Keratinocyte (primary cell): Measurements from ENCODE around the gene ULK3. TPM values are rescaled to one million over a fixed set of nuclear protein-coding genes. Genes with fewer than 3 reads are reported as not detected.

Experiments used
- DNase-seq: peaks from one replicate; pipeline ENCODE4 v3.0.0-alpha.2; 2011; ENCODE audit warnings: low read depth, missing footprints, low spot score
- FAIRE-seq: peaks from 2 replicates; lab custom pipeline; 2011; peaks lifted over from hg19 to GRCh38; lab: Jason Lieb, UNC
- H2AFZ ChIP-seq: 2 replicates; pipeline ENCODE4 v1.6.0; 2012; ENCODE audit warnings: low read length, control low read depth, inconsistent platforms; ENCODE audit not compliant: control insufficient read depth
- H3K27ac ChIP-seq: 2 replicates; pipeline ENCODE4 v1.5.1; 2011; ENCODE audit warnings: low read length; ENCODE audit not compliant: control insufficient read depth, insufficient read depth
- H3K27me3 ChIP-seq: 3 replicates; pipeline ENCODE4 v1.6.0; 2011; ENCODE audit warnings: low read length; ENCODE audit not compliant: control insufficient read depth, insufficient read depth; ENCODE audit errors: extremely low read depth
- H3K36me3 ChIP-seq, 2 experiments: 2 replicates in 1 of 2; 3 replicates in 1 of 2; pipeline ENCODE4 v1.5.1; 2011; ENCODE audit warnings: low read length in 2 of 2, mild to moderate bottlenecking in 1 of 2; ENCODE audit not compliant: control insufficient read depth in 2 of 2, insufficient read depth in 2 of 2; ENCODE audit errors: extremely low read depth in 1 of 2
- H3K4me1 ChIP-seq: 3 replicates; pipeline ENCODE4 v1.5.1; 2011; ENCODE audit warnings: low read length; ENCODE audit not compliant: control insufficient read depth, insufficient read depth; ENCODE audit errors: extremely low read depth
- H3K4me2 ChIP-seq: 3 replicates; pipeline ENCODE4 v1.6.0; 2011; ENCODE audit warnings: low read depth, low read length; ENCODE audit not compliant: control insufficient read depth, insufficient read depth; ENCODE audit errors: extremely low read depth
- H3K4me3 ChIP-seq, 3 experiments: fragments of 200-600 bp in 1 of 3; sonication (generic) in 1 of 3; 2 replicates in 2 of 3; 3 replicates in 1 of 3; pipeline ENCODE4 v1.5.1; 2011 to 2016; ENCODE audit warnings: low read length in 3 of 3, mild to moderate bottlenecking in 3 of 3, control low read depth in 2 of 3, inconsistent platforms in 1 of 3, low read depth in 1 of 3, mixed read lengths in 1 of 3, mixed run types in 1 of 3, moderate library complexity in 1 of 3; ENCODE audit not compliant: control insufficient read depth in 2 of 3, insufficient read depth in 2 of 3; ENCODE audit errors: extremely low read depth in 1 of 3
- H3K79me2 ChIP-seq: 2 replicates; pipeline ENCODE4 v1.6.0; 2012; ENCODE audit warnings: low read length; ENCODE audit not compliant: control insufficient read depth, insufficient read depth
- H3K9ac ChIP-seq: 3 replicates; pipeline ENCODE4 v1.6.0; 2011; ENCODE audit warnings: low read length; ENCODE audit not compliant: control insufficient read depth, insufficient read depth; ENCODE audit errors: extremely low read depth
- H3K9me1 ChIP-seq: 3 replicates; pipeline ENCODE4 v1.6.0; 2011; ENCODE audit warnings: low read length; ENCODE audit not compliant: control insufficient read depth, insufficient read depth; ENCODE audit errors: extremely low read depth
- H3K9me3 ChIP-seq: 2 replicates; pipeline ENCODE4 v1.5.1; 2012; ENCODE audit warnings: low read depth, low read length; ENCODE audit not compliant: control insufficient read depth
- H4K20me1 ChIP-seq: 3 replicates; pipeline ENCODE4 v1.6.0; 2011; ENCODE audit warnings: low read length; ENCODE audit not compliant: control insufficient read depth, insufficient read depth; ENCODE audit errors: extremely low read depth
- CTCF ChIP-seq, 3 experiments: IDR thresholded peaks in 1 of 3; conservative IDR thresholded peaks in 1 of 3; optimal IDR thresholded peaks in 1 of 3; 2 replicates in 2 of 3; 3 replicates in 1 of 3; pipeline versions ENCODE3 to v1.5.1; 2011; ENCODE audit warnings: low read length in 3 of 3, mild to moderate bottlenecking in 3 of 3, moderate library complexity in 2 of 3, control low read depth in 1 of 3, inconsistent platforms in 1 of 3; ENCODE audit not compliant: insufficient read depth in 2 of 3; ENCODE audit errors: extremely low read depth in 1 of 3
- EZH2 ChIP-seq: IDR thresholded peaks from one replicate; pipeline ENCODE4 v1.6.1; 2012; ENCODE audit warnings: inconsistent platforms, mild to moderate bottlenecking, low read length, moderate library complexity
- dilution Hi-C: fragments of 300-500 bp; cut with MboI; formaldehyde crosslinking; loops from one replicate; pipeline ENCODE4 v1.7.0; 2020; ENCODE audit warnings: low sequenced_read_pairs; ENCODE audit not compliant: extremely low pct_ligation_motif_present
- polyA minus RNA-seq, 3 experiments: library from RNA; depleted of rRNA, polyadenylated mRNA; stranded (reverse); fragments of >200 nt; gene quantifications; 1 replicate in 1 of 3; 2 replicates in 1 of 3; 3 replicates in 1 of 3; pipeline ENCODE4 v1.2.3, GENCODE V29; 2011
- polyA plus RNA-seq, 5 experiments: library from polyadenylated mRNA; depleted of rRNA in 3 of 5; stranded (reverse) in 3 of 5; stranded (forward) in 1 of 5; unstranded in 1 of 5; fragments of >200 nt; gene quantifications; 1 replicate in 1 of 5; 2 replicates in 3 of 5; 3 replicates in 1 of 5; pipeline versions ENCODE4 v1.2.1 to v1.2.3, GENCODE V29; 2011 to 2012; ENCODE audit warnings: missing spikeins in 2 of 5, low read depth in 1 of 5, low replicate concordance in 1 of 5

ULK3 gene
- polyA plus RNA-seq (12.0 to 26.4 TPM (median 16.5 TPM) in 3 replicates), polyA minus RNA-seq (8.8 to 21.0 TPM (median 19.1 TPM) in 3 replicates)
- polyA plus RNA-seq (2011; ENCODE audit: low read depth) = 30.4 TPM
- polyA plus RNA-seq (2011; cell fraction: cytosol; rRNA removed) = 12.2 and 14.8 TPM in 2 replicates
- polyA plus RNA-seq (2011; cell fraction: nucleus; rRNA removed) = 84.1 and 86.4 TPM in 2 replicates
- polyA plus RNA-seq (2012; ENCODE audit: low replicate concordance) = 17.7 and 48.6 TPM in 2 replicates
- polyA minus RNA-seq (2011; cell fraction: cytosol; rRNA and poly(A)+ RNA removed) = 10.6 TPM
- polyA minus RNA-seq (2011; cell fraction: nucleus; rRNA and poly(A)+ RNA removed) = 10.8 and 11.5 TPM in 2 replicates

DNA sequence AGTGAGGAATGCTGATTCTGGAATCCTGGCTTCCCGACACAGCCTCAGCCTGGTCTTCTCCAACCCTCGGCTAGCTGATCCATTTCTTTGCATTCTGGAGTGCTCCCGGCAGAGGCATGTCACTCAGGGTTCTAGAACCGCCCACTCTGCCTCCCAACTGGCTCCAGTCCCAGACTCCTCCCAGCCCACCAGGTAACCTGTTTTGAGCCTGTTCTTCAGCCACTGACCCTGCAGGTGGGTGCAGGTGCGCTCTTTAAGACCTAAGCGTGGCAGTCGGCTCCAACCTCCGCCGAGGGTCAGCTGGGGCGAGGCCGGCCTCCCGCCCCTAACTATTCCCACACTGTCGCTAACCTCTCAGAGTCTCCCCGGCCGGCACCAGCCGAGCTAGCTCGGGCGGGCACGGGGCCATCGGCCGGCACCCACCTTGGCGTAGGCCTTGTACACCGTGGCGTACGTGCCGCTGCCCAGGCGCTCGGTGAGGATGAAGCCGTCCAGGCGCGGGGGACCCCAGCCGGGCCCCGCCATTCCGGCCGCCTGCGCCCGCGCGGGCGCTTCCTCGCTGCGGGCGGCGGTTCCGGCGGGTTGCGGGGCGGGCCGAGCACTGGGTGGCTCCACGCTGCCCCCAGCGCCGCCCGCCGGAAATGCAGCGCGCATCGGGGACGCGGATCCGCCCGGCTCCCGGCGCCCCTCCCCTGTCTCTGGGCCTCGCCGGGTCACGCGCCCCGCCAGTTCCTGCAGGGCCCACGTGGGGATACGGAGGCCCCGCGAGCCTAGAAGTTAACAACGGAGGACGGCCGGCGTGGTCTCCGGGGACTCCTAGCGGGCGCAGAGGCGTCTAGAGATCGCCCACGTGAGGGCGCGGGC is at the start of gene ULK3:
TSS of gene ULK3 (minus strand) at position 576 of the 864 bp plus-strand sequence. CDS start at position 525, 51 bp downstream.
- peak within 1 kb of the TSS; percentile 77 to 92 (median 87) for H3K4me3 ChIP-seq
- TF ChIP-seq EZH2 (no peak), CTCF (optimal IDR thresholded peaks at IDR 0.05 in 1 of 3, IDR thresholded peaks at IDR 0.05 in 1 of 3, conservative IDR thresholded peaks at IDR 0.05 in 1 of 3; ENCODE audit: extremely low read depth in 1 of 3, insufficient read depth in 2 of 3, low read length in 3 of 3) (peak in 2 of 3 experiments; percentile 51 to 69)
- dilution Hi-C loops = no loop called here
- no peaks in the 10 kb centered on the region for H3K27me3 ChIP-seq
- no peaks in the 10 kb centered on the region for H4K20me1 ChIP-seq
- H3K9me3 ChIP-seq = no peaks in the 10 kb centered on the region
- H3K4me2 ChIP-seq = peak within 1 kb of the TSS; percentile 87
- FAIRE-seq (peak; percentile 83), DNase-seq (no peak)
- H3K27ac ChIP-seq = peak within 1 kb of the TSS; percentile 77
- H3K4me1 ChIP-seq = peaks cover 14% of the 10 kb centered on the region
- peaks cover 4 to 15% of the 10 kb centered on the region in 2 experiments for H3K36me3 ChIP-seq
- H3K79me2 ChIP-seq = no peaks in the 10 kb centered on the region
- peak within 1 kb of the TSS; percentile 81 for H3K9ac ChIP-seq
- peak within 1 kb of the TSS; percentile 83 for H2AFZ ChIP-seq
- no peaks in the 10 kb centered on the region for H3K9me1 ChIP-seq

GRCh38 chr15:74892313-74892712 is 49.4 kb upstream of the ULK3 start:
- H2AFZ ChIP-seq = no peak overlapping the region
- no peak overlapping the region for H3K4me2 ChIP-seq
- H3K36me3 ChIP-seq = peaks cover 6 to 10% of the 10 kb centered on the region in 2 experiments
- DNase-seq = no peak
- H4K20me1 ChIP-seq = no peaks in the 10 kb centered on the region
- dilution Hi-C loops = no loop called here
- H3K9me1 ChIP-seq = no peaks in the 10 kb centered on the region
- FAIRE-seq = no peak
- no peak overlapping the region for H3K4me3 ChIP-seq
- H3K27me3 ChIP-seq = no peaks in the 10 kb centered on the region
- no peaks in the 10 kb centered on the region for H3K9me3 ChIP-seq
- peaks cover 6% of the 10 kb centered on the region for H3K79me2 ChIP-seq
- no peak overlapping the region for H3K9ac ChIP-seq
- H3K4me1 ChIP-seq = peaks cover 24% of the 10 kb centered on the region
- no peak for TF ChIP-seq EZH2
- peak in 2 of 3 experiments; percentile 15 to 23 for TF ChIP-seq CTCF (optimal IDR thresholded peaks at IDR 0.05 in 1 of 3, IDR thresholded peaks at IDR 0.05 in 1 of 3, conservative IDR thresholded peaks at IDR 0.05 in 1 of 3; ENCODE audit: extremely low read depth in 1 of 3, insufficient read depth in 2 of 3, low read length in 3 of 3)
- no peak overlapping the region for H3K27ac ChIP-seq
